Amniotic stem cell (primary cell): Measurements from ENCODE around the gene GNAS.
A peak's percentile ranks its signal among the peaks of the same experiment; 100 is the strongest.
"Not testable (repeated sequence)": the region's sequence is repeated elsewhere in the genome, so short reads cannot be mapped to it uniquely, and the experiment has no call there.

ENCODE experiments used
- DNase-seq: peaks from one replicate; lab custom pipeline; 2025; lab: John Stamatoyannopoulos, UW

The GNAS gene

GRCh38 chr20:58828136-58828535 lies 24.4 kb upstream of the GNAS start:
- no peak for DNase-seq

- not testable (repeated sequence) for DNase-seq
Observed at GRCh38 chr20:58828804-58829203, 23.7 kb upstream of the GNAS start.

GRCh38 chr20:58829531-58829941 lies 23.0 kb upstream of the GNAS start:
- DNase-seq: no peak

- no peak for DNase-seq
Observed at GRCh38 chr20:58832457-58832856, 20.1 kb upstream of the GNAS start.

- no peak for DNase-seq
Observed at GRCh38 chr20:58833921-58834320, 18.6 kb upstream of the GNAS start.

- no peak for DNase-seq
Observed at GRCh38 chr20:58835231-58835630, 17.3 kb upstream of the GNAS start.

GRCh38 chr20:58836616-58837204 lies 15.8 kb upstream of the GNAS start:
- no peak for DNase-seq

GRCh38 chr20:58837717-58838116 lies 14.8 kb upstream of the GNAS start:
- no peak for DNase-seq

- DNase-seq: no peak
Observed at GRCh38 chr20:58838174-58838573, 14.3 kb upstream of the GNAS start.

GRCh38 chr20:58839474-58839874 lies 13.0 kb upstream of the GNAS start:
- DNase-seq: no peak

- no peak for DNase-seq
Observed at GRCh38 chr20:58839991-58840747, 12.3 kb upstream of the GNAS start.

GRCh38 chr20:58840816-58841538 lies 11.5 kb upstream of the GNAS start:
- no peak for DNase-seq

- no peak for DNase-seq
Observed at GRCh38 chr20:58841539-58842264, 10.8 kb upstream of the GNAS start.

GRCh38 chr20:58842276-58842675 lies 10.2 kb upstream of the GNAS start:
- no peak for DNase-seq

GRCh38 chr20:58843128-58843556 lies 9.4 kb upstream of the GNAS start:
- no peak for DNase-seq

GRCh38 chr20:58845706-58846105 lies 6.8 kb upstream of the GNAS start:
- no peak for DNase-seq

- DNase-seq: no peak
Observed at GRCh38 chr20:58847463-58847862, 5.1 kb upstream of the GNAS start.

- DNase-seq: peak; percentile 53
Observed at GRCh38 chr20:58850693-58851174, 1.8 kb upstream of the GNAS start, which contains the start of gene GNAS-AS1. TSS of gene GNAS-AS1 (minus strand) at chr20:58850902.

GRCh38 chr20:58851221-58851968 lies 1.1 kb upstream of the GNAS start:
- DNase-seq: no peak

GRCh38 chr20:58851969-58852458 lies 502 bp upstream of the GNAS start:
- no peak for DNase-seq

GRCh38 chr20:58853466-58853865 lies 950 bp downstream of the GNAS start:
- DNase-seq: no peak
